Renal cortical epithelial cell (primary cell): ENCODE measurements around the gene TTYH2. TPM values are rescaled to one million over a fixed set of nuclear protein-coding genes. Genes with fewer than 3 reads are reported as not detected.
"Not testable (repeated sequence)": the region's sequence is repeated elsewhere in the genome, so short reads cannot be mapped to it uniquely, and the experiment has no call there.

Experiments used
- DNase-seq: peaks from one replicate; pipeline ENCODE4 v3.0.0-alpha.2; 2011; ENCODE audit warnings: low read depth
- total RNA-seq: library from RNA; depleted of rRNA; stranded (reverse); fragments of >200 nt; gene quantifications from 2 replicates; pipeline ENCODE4 v1.2.3, GENCODE V29; 2014

Gene TTYH2
- total RNA-seq, 1 donor from 2014 or later: 0.60 TPM

DNA sequence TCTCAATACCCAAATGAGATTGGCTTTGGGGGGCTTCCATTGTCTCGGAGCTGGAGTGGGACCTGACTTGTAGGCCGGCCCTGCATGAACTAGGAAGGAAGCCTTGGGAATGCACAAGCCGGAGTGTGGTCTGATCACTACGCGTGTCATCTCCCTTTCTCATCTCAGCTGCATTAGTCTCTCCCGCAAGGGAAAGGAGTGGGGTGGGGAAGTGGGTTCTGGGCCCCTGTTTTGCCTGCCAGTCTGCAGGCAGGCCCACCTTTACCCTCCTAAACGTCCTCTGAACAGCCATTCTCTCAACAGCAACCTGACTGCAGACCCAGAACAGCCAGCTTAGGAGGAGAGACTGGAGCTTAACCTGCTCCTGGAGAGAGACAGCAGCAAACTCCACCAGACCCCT lies 49.2 kb downstream of the TTYH2 start:
- no peak for DNase-seq

- not testable (repeated sequence) for DNase-seq
Observed at GRCh38 chr17:74267054-74267453, 53.7 kb downstream of the TTYH2 start.

- DNase-seq: no peak
Observed at GRCh38 chr17:74267579-74267978, 54.2 kb downstream of the TTYH2 start.

DNA sequence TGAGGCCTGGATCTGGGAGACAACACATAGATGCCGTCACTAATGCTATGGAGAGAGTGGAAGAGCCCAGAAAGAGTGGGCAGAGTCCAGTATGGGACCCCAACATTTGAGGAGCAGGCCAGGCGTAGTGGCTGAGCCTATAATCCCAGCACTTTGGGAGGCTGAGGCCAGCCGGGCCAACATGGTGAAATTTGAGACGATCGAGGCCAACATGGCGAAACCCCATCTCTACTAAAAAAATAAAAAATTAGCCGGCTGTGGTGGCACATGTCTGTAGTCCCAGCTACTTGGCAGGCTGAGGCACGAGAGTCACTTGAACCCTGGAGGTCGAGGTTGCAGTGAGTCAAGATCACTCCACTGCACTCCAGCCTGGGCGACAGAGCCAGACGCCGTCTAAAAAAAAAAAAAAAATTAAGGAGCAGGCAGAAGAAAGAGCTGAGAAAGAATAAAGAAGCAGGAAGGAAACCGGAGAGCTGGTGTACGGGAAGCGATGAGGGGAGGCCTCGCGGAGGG lies 54.7 kb downstream of the TTYH2 start:
- DNase-seq: no peak

- no peak for DNase-seq
Observed at GRCh38 chr17:74268558-74268957, 55.2 kb downstream of the TTYH2 start.

GRCh38 chr17:74270333-74270732 lies 57.0 kb downstream of the TTYH2 start:
- no peak for DNase-seq

GRCh38 chr17:74271281-74271680 lies 57.9 kb downstream of the TTYH2 start:
- DNase-seq: no peak

DNA sequence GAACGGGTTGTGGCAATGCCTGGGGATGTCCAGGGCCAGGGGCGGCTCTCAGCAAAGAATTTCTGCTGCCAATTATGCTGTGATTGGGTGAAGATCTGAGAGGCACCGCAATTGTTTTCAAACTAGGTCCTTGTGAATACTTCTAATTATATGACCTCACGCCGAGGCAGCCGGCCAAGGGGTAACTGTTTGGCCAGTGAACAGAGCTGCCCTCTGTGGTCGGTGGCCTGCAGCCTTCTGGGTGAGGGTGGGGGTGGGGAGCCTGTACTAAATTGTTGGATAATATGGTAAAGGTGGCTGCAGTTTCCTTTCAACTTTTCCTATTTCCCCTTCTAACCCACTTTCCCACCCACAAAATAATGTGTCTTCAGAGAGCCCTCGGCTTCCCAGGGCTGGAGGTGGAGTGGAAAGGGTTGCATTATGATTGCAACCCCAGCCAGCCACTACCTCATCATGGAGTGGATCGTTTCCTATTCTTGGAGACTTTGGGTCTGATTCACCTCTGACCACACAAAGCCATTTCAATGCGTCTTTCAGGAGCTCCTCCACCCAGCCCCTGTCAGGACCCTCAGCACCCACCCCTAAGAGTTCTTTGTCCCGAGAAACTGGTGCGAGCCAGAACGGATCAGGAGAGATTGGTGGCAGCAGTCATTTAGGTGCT lies 58.7 kb downstream of the TTYH2 start:
- no peak for DNase-seq

DNA sequence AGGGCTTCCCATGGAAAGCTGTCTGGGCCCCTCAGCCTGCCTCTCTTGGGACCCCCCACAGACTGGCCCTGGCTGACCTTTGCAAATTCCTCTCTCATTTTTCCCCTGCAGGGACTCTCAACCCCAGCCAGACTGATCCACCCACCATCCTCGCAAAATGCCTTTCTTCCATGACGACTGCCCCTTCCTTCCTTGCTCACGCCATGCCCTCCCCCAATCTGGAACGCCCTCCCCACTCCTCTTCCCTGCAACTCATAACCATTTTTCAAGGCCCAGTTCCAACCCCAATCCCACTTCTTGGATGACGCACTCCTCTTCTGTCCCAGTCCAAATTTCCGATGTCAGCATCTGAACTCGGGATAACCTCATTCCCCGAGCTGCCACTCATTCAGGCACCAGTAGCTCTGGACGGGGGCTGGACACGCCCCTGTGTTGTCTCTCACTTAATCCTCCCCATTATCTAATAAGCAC lies 59.4 kb downstream of the TTYH2 start:
- no peak for DNase-seq

GRCh38 chr17:74274060-74274708 lies 60.8 kb downstream of the TTYH2 start, which contains the start of gene DNAI2:
DNAI2 (plus strand) TSS chr17:74274234; CDS start chr17:74281818, 7,584 bp downstream.
- DNase-seq: no peak

- DNase-seq: no peak
Observed at GRCh38 chr17:74274709-74275340, 61.5 kb downstream of the TTYH2 start.

GRCh38 chr17:74276051-74276476 lies 62.7 kb downstream of the TTYH2 start:
- no peak for DNase-seq

DNA sequence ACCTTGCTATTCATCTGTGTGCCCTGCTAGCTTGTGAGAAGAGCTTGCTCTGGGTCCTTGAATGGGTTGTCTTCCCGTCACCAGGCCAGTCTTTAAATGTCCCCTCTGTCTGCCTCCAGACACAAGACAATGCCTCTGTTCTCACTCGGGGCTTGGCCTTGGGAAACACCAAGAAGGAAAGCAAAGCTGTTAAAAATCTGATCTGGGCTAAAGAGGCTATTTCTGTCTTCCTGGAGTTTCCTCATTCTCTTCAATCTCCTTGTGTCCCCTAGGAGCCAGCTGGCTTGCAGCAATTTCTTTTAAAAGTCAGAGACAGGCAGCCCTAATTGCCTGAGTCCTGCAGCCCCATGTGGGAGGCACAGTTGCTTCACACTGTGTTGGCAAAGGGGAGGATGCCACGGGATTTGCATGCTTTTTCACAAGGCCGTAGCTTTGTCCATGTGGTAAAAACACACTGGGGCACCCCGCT lies 63.2 kb downstream of the TTYH2 start:
- no peak for DNase-seq

DNA sequence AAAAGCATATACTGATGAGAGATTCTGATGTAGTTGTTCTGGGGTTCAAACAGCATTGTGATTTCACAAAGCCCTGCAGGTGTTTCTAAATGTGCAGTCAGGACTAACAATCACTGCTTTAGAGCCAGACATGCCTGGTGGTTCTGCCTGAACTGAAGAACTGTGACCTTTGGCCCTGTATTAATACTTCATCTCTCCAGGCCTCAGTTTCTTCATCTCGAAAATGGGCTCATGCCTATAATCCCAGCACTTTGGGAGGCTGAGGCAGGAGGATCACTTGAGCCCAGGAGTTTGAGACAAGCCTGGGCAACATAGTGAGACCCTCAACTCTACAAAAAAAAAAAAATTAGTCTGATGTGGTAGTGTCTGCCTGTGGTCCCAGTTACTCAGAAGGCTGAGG lies 64.6 kb downstream of the TTYH2 start:
- no peak for DNase-seq

GRCh38 chr17:74279617-74280016 lies 66.2 kb downstream of the TTYH2 start:
- not testable (repeated sequence) for DNase-seq

DNA sequence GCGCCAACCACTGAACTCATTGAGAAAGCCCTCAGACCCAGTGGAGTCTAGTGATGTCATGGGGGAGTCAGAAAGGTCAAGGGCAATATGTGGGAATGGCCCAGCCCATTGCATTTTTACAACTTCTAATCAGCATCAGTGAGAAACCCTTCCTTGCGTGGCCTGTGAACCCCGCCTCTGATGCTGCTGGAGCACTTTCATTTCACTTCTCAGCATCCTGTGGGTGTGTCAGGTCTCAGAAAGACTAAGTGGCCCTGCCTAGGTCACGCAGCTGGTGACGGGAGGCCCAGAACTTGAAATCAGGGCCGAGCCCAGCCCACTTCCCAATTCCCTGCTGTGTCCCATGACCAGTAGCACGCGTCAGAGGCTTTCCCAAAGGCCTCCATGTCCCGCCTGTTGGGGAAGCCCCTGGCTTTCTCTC lies 66.7 kb downstream of the TTYH2 start:
- DNase-seq: no peak

DNA sequence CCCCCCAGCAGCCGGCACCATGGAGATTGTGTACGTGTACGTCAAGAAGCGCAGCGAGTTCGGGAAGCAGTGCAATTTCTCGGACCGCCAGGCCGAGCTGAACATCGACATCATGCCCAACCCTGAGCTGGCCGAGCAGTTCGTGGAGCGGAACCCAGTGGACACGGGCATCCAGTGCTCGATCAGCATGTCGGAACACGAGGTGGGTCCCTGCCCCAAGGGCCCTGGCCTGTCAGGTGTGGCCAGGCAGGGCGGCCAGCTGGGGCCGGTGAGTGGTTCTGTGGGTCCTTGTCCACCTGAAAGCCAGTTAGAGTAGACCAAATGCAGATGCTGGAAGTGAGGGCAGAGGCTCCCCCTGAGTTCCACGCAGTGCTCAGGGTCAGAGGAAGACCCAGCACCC lies 68.4 kb downstream of the TTYH2 start:
- DNase-seq: no peak

DNA sequence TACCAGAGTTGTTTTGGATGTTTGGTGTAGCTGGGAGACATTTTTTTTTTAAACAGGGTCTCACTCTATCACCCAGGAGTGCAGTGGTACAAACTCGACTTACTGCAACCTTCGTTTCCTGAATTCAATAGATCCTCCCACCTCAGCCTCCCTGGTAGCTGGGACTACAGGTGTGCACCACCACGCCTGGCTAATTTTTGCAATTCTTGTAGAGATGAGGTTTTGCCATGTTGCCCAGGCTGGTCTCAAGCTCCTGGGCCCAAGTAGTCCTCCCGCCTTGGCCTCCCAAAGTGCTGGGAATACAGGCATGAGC lies 68.9 kb downstream of the TTYH2 start:
- DNase-seq: not testable (repeated sequence)

DNA sequence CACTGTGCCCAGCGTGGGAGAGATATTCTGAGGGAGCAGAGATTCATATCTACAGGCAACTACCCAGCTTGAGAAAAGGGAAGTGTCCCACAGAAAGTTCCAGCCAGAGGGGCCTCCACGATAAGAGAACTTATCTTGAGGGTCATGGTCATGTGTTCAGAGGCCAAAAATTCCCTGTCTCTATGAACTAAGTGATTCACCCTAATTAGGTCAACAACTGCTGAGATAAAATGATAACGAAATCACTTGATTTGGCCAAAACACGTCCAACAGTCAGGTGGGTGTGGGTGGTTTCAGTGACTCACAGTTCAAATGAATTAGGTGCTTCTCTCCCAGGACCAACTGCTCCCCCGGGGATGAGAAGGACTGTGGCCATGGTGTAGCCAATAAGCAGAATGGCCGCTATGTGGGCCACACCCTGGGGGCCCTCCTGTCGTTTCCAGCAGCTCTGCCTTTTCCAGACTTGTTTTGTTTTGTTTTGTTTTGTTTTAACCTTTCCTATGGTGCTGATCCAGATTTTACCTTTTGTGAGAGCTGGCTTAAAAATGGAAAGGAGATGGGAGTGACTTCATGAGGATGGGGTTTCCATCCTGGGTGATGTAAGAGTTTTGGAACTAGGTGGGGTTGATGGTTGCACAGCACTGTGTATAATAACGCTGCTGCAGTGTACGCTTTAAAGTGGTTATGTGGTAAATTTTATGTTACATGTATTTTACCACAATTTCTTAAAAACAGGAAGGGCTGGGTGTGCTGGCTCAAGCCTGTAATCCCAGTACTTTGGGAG lies 69.4 kb downstream of the TTYH2 start:
- no peak for DNase-seq

- no peak for DNase-seq
Observed at GRCh38 chr17:74283371-74283673, 70.0 kb downstream of the TTYH2 start.

DNA sequence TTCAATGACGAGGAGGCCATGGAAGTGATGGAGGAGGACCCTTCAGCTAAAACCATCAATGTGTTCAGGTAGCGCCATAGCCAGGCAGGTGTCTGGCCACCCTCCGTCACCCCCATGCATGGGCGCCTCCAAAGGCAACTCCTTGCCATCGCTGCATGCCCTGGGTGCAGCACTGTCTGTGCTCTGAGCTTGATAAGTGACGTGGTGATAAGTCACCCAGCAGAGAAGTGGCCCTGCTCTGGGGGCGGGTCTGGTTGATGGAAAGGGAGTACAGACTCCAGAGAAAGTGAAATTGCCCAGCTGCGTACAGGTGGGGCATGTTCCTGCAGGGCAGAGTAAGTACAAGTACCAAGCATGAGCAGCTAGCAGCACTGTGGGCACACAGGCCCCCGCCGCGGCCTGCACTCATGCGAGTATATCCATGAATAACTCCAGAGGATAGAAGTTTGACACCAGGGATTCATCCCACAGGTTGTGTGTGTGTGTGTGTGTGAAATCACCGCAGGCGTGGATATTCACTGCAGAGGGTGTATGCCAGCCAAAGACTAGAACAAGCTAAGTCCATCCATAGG lies 73.7 kb downstream of the TTYH2 start:
- no peak for DNase-seq

- DNase-seq: no peak
Observed at GRCh38 chr17:74288785-74289184, 75.4 kb downstream of the TTYH2 start.
